Gastrocnemius medialis (tissue), 4 donors: ENCODE measurements around the gene ARHGAP33.

Source experiments
- POLR2A ChIP-seq, 2 donors: fragments of 450-650 bp; IDR thresholded peaks; one replicate each; pipeline ENCODE4 v1.6.1; 2017; ENCODE audit warnings: antibody characterized with exemption in 2 of 2, mild to moderate bottlenecking in 2 of 2, moderate library complexity in 2 of 2
- TF ChIP-seq, protein P1 (sequence below), 5 experiments: fragments of 450-650 bp in 3 of 5; fragments of 200-600 bp in 2 of 5; sonication (generic) in 2 of 5; IDR thresholded peaks in 4 of 5; conservative IDR thresholded peaks in 1 of 5; 1 replicate in 4 of 5; 2 replicates in 1 of 5; pipeline ENCODE4 v1.5.1; 2016 to 2019; ENCODE audit warnings: antibody characterized with exemption in 5 of 5, mild to moderate bottlenecking in 3 of 5, moderate library complexity in 3 of 5

DNA sequence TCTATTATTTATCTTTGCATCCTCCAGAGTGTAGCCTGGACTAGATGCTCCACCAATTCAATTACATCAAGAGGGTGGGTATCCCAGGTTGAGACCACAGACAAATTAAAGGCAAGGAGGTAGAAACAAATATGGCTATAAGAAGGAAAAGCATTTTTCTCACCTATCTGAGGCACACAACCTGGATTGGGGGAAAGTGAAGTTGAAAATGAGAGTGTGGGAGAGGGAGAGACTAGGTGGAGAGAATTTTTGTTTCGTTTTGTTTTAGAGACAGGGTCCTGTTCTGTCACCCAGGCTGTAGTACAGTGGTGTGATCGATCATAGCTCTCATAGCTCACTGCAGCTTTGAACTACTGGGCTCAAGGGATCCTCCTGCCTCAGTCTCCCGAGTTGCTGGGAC lies 43.1 kb downstream of the ARHGAP33 start:
- no peak for TF ChIP-seq POLR2A (IDR thresholded peaks at IDR 0.05)
- TF ChIP-seq, protein P1, sequence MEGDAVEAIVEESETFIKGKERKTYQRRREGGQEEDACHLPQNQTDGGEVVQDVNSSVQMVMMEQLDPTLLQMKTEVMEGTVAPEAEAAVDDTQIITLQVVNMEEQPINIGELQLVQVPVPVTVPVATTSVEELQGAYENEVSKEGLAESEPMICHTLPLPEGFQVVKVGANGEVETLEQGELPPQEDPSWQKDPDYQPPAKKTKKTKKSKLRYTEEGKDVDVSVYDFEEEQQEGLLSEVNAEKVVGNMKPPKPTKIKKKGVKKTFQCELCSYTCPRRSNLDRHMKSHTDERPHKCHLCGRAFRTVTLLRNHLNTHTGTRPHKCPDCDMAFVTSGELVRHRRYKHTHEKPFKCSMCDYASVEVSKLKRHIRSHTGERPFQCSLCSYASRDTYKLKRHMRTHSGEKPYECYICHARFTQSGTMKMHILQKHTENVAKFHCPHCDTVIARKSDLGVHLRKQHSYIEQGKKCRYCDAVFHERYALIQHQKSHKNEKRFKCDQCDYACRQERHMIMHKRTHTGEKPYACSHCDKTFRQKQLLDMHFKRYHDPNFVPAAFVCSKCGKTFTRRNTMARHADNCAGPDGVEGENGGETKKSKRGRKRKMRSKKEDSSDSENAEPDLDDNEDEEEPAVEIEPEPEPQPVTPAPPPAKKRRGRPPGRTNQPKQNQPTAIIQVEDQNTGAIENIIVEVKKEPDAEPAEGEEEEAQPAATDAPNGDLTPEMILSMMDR (IDR thresholded peaks at IDR 0.05 in 4 of 5, conservative IDR thresholded peaks at IDR 0.05 in 1 of 5): no peak
